Progenitor cell of endocrine pancreas (in vitro differentiated cells): Measurements from ENCODE around the gene ZNF225. TPM values are rescaled to one million over a fixed set of nuclear protein-coding genes. Genes with fewer than 3 reads are reported as not detected.
"Not testable (repeated sequence)": the region's sequence is repeated elsewhere in the genome, so short reads cannot be mapped to it uniquely, and the experiment has no call there.

Experiments used
- DNase-seq: peaks from one replicate; pipeline ENCODE4 v3.0.0; 2021; ENCODE audit warnings: low spot score; ENCODE audit not compliant: unreplicated experiment
- H3K27ac Mint-ChIP-seq: 2 replicates; pipeline ENCODE4 v1.8.0; 2021; ENCODE audit warnings: mild to moderate bottlenecking, moderate library complexity, mixed read lengths
- H3K27me3 Mint-ChIP-seq: 2 replicates; pipeline ENCODE4 v1.8.0; 2021; ENCODE audit warnings: mixed read lengths
- H3K36me3 Mint-ChIP-seq: 2 replicates; pipeline ENCODE4 v1.8.0; 2022; ENCODE audit warnings: mixed read lengths; ENCODE audit not compliant: insufficient read depth
- H3K4me1 Mint-ChIP-seq: 2 replicates; pipeline ENCODE4 v1.8.0; 2021; ENCODE audit warnings: low read depth, mixed read lengths
- H3K4me3 Mint-ChIP-seq: 2 replicates; pipeline ENCODE4 v1.8.0; 2021; ENCODE audit warnings: low read depth, mild to moderate bottlenecking, moderate library complexity, mixed read lengths
- H3K9me3 Mint-ChIP-seq: 2 replicates; pipeline ENCODE4 v1.8.0; 2021; ENCODE audit warnings: low read depth, mixed read lengths
- CTCF ChIP-seq: fragments of 200-600 bp; sonication (generic); IDR thresholded peaks from one replicate; pipeline ENCODE4 v1.5.0; 2021; ENCODE audit warnings: antibody characterized with exemption, mild to moderate bottlenecking; ENCODE audit not compliant: unreplicated experiment
- total RNA-seq: library from RNA; stranded (reverse); gene quantifications from 2 replicates; pipeline ENCODE4 v1.2.1, GENCODE V29; 2021

Gene ZNF225
- total RNA-seq, 1 donor from 2014 or later = 9.1 TPM

DNA sequence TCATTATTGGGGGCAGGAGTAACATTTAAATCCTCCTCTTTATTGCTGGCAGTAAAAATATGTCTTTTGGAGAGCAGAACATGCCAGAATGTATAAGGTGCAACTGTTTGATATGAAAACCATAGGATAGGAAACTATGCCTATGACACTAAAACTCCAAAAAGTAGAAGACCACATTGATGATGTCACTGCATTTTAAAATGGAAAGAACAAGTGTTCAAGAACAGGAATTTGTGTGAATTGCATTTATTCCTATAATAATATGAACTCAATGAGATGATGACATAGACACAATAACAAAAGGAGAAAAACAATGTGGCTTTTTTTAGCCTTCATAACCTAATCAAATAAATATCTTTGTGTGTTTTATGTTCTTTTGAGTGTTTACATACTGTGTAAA lies 3.7 kb upstream of the ZNF225 start:
- H3K27me3 Mint-ChIP-seq = no peaks in the 10 kb centered on the region
- no peak for TF ChIP-seq CTCF
- no peak overlapping the region for H3K27ac Mint-ChIP-seq
- peaks cover 52% of the 10 kb centered on the region for H3K9me3 Mint-ChIP-seq
- H3K36me3 Mint-ChIP-seq = peaks cover 62% of the 10 kb centered on the region
- no peak overlapping the region for H3K4me3 Mint-ChIP-seq
- DNase-seq = no peak
- peaks cover 11% of the 10 kb centered on the region for H3K4me1 Mint-ChIP-seq

- Mint-ChIP-seq H3K4me1 (peaks cover 11% of the 10 kb centered on the region), H3K27ac (peak overlapping the region; percentile 86), H3K36me3 (peaks cover 46% of the 10 kb centered on the region), H3K9me3 (peaks cover 38% of the 10 kb centered on the region), H3K27me3 (no peaks in the 10 kb centered on the region), H3K4me3 (peak overlapping the region; percentile 93)
- no peak for DNase-seq
- no peak for TF ChIP-seq CTCF
Measured at GRCh38 chr19:44111910-44112463, 1.2 kb upstream of the ZNF225 start.

- no peak for DNase-seq
- peaks cover 42% of the 10 kb centered on the region for H3K36me3 Mint-ChIP-seq
- no peak for TF ChIP-seq CTCF
- H3K9me3 Mint-ChIP-seq = peaks cover 30% of the 10 kb centered on the region
- H3K27me3 Mint-ChIP-seq = no peaks in the 10 kb centered on the region
- peak overlapping the region; percentile 96 for H3K27ac Mint-ChIP-seq
- H3K4me3 Mint-ChIP-seq = peak overlapping the region; percentile 93
- H3K4me1 Mint-ChIP-seq = peaks cover 11% of the 10 kb centered on the region
Measured at GRCh38 chr19:44112802-44113137, 429 bp upstream of the ZNF225 start.

GRCh38 chr19:44113784-44114390 lies 688 bp downstream of the ZNF225 start:
- DNase-seq = no peak
- Mint-ChIP-seq H3K36me3 (peaks cover 41% of the 10 kb centered on the region), H3K4me1 (peaks cover 11% of the 10 kb centered on the region), H3K4me3 (peak overlapping the region; percentile 93), H3K27me3 (no peaks in the 10 kb centered on the region), H3K27ac (peak overlapping the region; percentile 96), H3K9me3 (peaks cover 23% of the 10 kb centered on the region)
- no peak for TF ChIP-seq CTCF

- not testable (repeated sequence) for H3K4me1 Mint-ChIP-seq, H3K27me3 Mint-ChIP-seq, H3K4me3 Mint-ChIP-seq, H3K27ac Mint-ChIP-seq, DNase-seq
- Mint-ChIP-seq H3K36me3 (peaks cover 81% of the 10 kb centered on the region), H3K9me3 (peaks cover 39% of the 10 kb centered on the region)
Measured at GRCh38 chr19:44121162-44121561, 8.0 kb downstream of the ZNF225 start.

DNA sequence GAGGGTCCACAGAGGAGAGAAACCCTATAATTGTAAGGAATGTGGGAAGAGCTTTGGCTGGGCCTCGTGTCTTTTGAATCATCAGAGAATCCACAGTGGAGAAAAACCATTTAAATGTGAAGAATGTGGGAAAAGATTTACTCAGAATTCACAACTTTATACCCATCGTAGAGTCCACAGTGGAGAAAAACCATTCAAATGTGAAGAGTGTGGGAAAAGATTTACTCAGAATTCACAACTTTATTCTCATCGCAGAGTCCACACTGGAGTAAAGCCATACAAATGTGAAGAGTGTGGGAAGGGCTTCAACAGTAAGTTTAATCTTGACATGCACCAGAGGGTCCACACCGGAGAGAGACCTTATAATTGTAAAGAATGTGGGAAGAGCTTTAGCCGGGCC lies 18.8 kb downstream of the ZNF225 start:
- H3K36me3 Mint-ChIP-seq = peaks cover 39% of the 10 kb centered on the region
- H3K27me3 Mint-ChIP-seq = no peaks in the 10 kb centered on the region

More for the DNA sequence above, 18.8 kb downstream of the ZNF225 start:
- no peaks in the 10 kb centered on the region for H3K4me1 Mint-ChIP-seq
- peaks cover 20% of the 10 kb centered on the region for H3K9me3 Mint-ChIP-seq
- no peak overlapping the region for H3K27ac Mint-ChIP-seq
- TF ChIP-seq CTCF = no peak
- no peak for DNase-seq
- H3K4me3 Mint-ChIP-seq = no peak overlapping the region
